GM06990 (cell line): ENCODE data around the gene NPC1.
A peak's percentile ranks its signal among the peaks of the same experiment; 100 is the strongest.

ENCODE experiments used
- DNase-seq: peaks from one replicate; pipeline ENCODE4 v3.0.0-alpha.2; 2011; ENCODE audit not compliant: insufficient read length; ENCODE audit errors: extremely low read depth
- H3K27me3 ChIP-seq: replicated peaks from 2 replicates; pipeline ENCODE4 v1.6.0; 2011; ENCODE audit warnings: low read length; ENCODE audit not compliant: control insufficient read depth, insufficient read depth
- H3K36me3 ChIP-seq: 2 replicates; pipeline ENCODE4 v1.5.1; 2011; ENCODE audit warnings: low read length; ENCODE audit not compliant: control insufficient read depth, insufficient read depth
- H3K4me3 ChIP-seq: replicated peaks from 2 replicates; pipeline ENCODE4 v1.5.1; 2011; ENCODE audit warnings: low read depth, mild to moderate bottlenecking, control low read depth, low read length
- TF ChIP-seq, protein P1 (sequence below): IDR thresholded peaks from 2 replicates; pipeline ENCODE4 v1.5.1; 2011; ENCODE audit warnings: low read length, control low read depth, mild to moderate bottlenecking, inconsistent platforms; ENCODE audit not compliant: insufficient read depth, poor library complexity, severe bottlenecking

Gene NPC1

DNA sequence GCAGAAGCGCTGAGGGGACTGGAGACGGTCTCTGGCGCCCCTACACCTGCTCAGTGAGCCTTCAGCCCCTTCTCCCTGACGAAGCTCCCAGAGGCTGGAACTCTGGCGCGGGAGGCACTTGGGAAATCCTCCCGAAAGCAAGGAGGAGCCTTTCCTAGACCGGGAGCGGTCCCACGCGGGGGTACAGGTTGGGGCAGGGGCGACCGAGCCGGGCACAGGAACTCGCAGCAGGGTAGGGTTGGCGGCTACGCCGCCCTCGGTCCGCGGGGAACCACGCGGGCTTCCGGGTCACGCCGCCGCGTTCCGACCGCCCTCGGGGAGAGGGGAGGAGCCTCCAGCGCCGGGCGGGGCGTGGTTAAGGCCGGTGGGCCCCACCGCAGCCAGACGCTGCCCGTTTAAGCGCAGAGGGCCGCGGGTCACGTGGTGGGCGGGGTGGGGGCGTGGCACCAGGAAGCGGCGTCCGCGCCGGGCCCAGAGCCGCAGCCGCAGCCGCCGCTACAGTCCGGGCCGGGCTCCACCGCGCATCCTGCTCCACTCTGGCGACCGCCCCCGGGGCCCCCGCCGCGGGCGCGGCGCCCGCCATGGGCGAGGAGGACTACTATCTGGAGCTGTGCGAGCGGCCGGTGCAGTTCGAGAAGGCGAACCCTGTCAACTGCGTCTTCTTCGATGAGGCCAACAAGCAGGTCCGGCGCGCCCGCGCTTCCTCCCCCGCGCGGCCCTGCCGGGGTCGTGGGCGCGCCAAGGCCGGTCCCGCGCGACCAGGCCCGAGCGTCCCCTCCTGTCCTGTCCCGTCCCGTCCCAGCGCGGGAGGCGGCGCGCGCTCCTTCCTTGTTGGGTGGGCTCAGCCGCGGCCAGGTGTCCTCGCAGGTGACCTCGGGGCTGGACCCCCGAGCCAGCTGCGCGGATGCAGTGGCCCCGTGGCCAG lies 83.0 kb downstream of the NPC1 start, which contains the start of gene RMC1:
RMC1 (plus strand) TSS at position 474 of the 925 bp plus-strand sequence; CDS start at position 582, 108 bp downstream.
- Histone ChIP-seq H3K4me3 (peak within 1 kb of the TSS; percentile 84), H3K36me3 (peaks cover 6% of the 10 kb centered on the region), H3K27me3 (no peaks in the 10 kb centered on the region)
- TF ChIP-seq, protein P1, sequence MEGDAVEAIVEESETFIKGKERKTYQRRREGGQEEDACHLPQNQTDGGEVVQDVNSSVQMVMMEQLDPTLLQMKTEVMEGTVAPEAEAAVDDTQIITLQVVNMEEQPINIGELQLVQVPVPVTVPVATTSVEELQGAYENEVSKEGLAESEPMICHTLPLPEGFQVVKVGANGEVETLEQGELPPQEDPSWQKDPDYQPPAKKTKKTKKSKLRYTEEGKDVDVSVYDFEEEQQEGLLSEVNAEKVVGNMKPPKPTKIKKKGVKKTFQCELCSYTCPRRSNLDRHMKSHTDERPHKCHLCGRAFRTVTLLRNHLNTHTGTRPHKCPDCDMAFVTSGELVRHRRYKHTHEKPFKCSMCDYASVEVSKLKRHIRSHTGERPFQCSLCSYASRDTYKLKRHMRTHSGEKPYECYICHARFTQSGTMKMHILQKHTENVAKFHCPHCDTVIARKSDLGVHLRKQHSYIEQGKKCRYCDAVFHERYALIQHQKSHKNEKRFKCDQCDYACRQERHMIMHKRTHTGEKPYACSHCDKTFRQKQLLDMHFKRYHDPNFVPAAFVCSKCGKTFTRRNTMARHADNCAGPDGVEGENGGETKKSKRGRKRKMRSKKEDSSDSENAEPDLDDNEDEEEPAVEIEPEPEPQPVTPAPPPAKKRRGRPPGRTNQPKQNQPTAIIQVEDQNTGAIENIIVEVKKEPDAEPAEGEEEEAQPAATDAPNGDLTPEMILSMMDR: peak; percentile 40
- DNase-seq: peak; percentile 98

DNA sequence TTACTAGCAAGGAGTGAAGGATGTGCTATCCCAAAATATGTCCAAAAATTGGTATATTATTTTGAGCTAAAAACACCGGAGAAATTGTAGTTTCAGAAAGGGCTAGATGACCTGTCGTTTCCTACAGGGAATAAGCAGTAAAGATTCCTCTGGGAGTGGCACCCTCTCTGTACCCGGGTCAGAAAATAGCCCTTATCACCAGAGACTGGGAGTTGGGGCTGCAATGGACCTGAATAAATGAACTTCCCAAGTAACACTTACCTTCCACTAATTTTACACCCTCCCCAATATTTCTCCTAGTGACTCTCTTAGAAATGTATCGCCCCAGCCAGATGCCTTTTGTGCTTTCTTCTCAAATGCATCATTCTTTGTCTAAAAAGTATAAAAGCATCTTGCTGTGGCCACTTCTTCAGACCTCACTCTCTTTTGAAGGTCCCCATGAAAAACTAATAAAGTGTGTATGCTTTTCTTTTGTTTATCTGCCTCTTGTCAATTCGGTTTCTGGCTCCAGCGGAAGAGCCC lies 83.7 kb downstream of the NPC1 start:
- peak overlapping the region; percentile 84 for H3K4me3 ChIP-seq
- H3K36me3 ChIP-seq: peaks cover 2% of the 10 kb centered on the region; the same call in 1 of the 2 replicates
- no peak for DNase-seq
- no peaks in the 10 kb centered on the region for H3K27me3 ChIP-seq
- TF ChIP-seq, protein P1: no peak

DNA sequence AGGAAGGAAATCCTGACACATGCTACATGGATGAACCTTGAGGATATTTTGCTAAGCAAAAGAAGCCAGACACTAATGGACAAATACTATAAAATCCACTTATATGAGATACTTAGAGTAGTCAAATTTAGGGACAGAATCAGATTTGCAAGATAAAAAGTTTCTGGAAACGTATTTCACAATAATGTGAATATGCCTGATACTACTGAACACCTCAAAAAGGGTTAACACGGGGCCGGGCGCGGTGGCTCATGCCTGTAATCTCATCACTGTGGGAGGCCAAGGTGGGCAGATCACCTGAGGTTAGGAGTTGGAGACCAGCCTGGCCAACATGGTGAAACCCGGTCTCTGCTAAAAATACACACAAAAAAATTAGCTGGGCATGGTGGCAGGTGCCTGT lies 84.7 kb downstream of the NPC1 start:
- TF ChIP-seq, protein P1: no peak
- Histone ChIP-seq H3K4me3 (no peak overlapping the region), H3K27me3 (no peaks in the 10 kb centered on the region), H3K36me3 (peaks cover 2% of the 10 kb centered on the region; the same call in 1 of the 2 replicates)
- no peak for DNase-seq

DNA sequence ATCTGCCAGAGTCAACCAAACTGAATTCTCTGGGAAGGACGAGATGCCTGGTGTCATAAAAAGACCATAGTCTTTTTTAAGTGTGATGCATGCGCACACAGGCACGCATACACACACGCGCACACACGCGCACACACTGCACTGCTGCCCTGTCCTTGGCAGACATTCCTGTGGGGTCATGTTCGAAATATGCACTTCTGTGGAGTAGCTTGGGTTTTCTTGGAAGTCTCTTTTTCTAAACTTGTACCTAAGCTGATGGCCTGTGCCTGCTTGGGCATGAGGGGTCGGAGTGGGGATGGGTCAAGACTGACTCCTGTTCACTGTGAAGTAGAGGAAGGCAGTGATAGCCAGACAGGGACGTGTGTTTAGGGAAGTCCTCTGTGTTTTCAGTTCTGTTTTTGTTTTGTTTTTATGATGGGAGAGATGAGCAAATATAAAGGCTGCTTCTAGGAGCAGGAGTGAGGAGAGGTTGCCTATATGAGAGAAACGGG lies 87.0 kb downstream of the NPC1 start:
- DNase-seq: no peak
- Histone ChIP-seq H3K36me3 (no peaks in the 10 kb centered on the region), H3K27me3 (no peaks in the 10 kb centered on the region), H3K4me3 (no peak overlapping the region)
- TF ChIP-seq, protein P1: no peak

DNA sequence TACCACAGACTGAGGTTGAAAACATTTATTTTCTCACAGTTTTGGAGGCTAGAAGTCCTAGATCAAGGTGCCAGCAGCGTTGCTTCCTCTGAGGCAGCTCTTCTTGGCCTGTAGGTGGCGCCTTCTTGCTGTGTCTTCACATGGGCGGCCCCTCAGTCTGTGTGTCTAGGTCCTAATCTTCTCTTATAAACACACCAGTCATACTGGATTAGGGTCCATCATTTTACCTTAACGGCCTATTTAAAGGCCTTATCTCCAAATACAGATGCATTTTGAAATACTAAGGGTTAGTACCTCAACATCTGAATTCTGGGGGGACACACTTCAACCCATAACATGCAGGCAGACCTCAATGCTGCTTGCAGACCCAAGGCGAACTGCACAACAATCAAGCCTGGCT lies 87.4 kb downstream of the NPC1 start:
- H3K36me3 ChIP-seq: no peaks in the 10 kb centered on the region
- peak; percentile 45 for DNase-seq
- H3K4me3 ChIP-seq: no peak overlapping the region
- no peaks in the 10 kb centered on the region for H3K27me3 ChIP-seq
- TF ChIP-seq, protein P1: peak; percentile 91
